GM18909 (cell line): Measurements from ENCODE around the gene HDAC7.

ENCODE experiments used
- ATAC-seq: cut with Tn5 transposase; IDR thresholded peaks from one replicate; pipeline ENCODE4 v1.9.1; 2021; ENCODE audit warnings: mild to moderate bottlenecking; ENCODE audit not compliant: unreplicated experiment, poor library complexity

HDAC7 gene

DNA sequence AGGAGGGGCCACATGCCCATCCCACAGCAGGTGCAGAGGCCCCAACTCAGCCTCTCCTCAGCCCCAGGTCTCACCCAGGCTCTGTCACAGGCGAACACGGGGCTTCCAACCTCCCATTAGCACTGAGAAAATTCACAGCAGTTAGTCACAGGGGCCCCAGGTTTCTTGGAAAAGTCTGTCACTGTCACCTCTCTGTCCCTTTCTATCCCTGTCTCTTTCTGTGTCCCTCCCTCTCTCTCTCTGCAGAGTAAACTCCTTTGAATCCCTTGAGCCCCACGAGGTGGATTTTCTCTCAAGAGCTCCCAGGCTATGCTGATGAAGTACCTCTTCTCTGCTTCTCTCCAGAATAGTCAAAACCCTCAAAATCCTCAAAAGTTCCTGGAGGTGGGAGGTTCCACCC is 80.4 kb downstream of the HDAC7 start:
- no peak for ATAC-seq

DNA sequence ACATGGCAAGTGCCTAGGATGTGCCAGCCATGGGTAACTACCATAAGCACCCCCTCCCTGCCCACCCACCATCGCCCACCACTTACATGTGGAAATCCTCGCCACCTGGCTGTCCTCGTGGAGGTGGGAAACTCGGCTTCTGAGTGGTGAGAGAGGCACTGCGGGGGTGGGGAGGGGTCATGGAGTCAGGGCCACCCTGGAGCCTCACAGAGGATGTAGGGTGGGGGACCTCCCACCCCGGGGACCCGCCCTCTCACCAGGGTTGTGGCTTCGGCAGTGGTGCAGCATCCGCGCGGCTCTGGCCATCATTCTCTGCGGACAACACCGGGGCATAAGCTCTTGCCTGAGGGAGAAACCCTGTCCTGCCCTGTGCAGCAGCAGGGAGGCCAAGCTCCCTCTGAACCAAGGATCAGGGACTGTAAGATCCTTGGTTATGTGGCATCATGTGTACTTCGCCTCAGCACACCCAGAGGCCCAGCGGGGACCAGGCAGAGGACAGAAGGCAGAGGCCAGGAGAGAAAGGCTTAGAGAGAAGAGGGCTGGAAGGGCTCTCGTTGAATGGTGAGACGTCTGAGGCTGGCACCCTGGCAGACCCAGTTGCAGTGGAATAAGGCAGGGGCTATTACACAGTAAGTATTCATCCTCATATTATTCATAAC is 81.6 kb downstream of the HDAC7 start:
- no peak for ATAC-seq

DNA sequence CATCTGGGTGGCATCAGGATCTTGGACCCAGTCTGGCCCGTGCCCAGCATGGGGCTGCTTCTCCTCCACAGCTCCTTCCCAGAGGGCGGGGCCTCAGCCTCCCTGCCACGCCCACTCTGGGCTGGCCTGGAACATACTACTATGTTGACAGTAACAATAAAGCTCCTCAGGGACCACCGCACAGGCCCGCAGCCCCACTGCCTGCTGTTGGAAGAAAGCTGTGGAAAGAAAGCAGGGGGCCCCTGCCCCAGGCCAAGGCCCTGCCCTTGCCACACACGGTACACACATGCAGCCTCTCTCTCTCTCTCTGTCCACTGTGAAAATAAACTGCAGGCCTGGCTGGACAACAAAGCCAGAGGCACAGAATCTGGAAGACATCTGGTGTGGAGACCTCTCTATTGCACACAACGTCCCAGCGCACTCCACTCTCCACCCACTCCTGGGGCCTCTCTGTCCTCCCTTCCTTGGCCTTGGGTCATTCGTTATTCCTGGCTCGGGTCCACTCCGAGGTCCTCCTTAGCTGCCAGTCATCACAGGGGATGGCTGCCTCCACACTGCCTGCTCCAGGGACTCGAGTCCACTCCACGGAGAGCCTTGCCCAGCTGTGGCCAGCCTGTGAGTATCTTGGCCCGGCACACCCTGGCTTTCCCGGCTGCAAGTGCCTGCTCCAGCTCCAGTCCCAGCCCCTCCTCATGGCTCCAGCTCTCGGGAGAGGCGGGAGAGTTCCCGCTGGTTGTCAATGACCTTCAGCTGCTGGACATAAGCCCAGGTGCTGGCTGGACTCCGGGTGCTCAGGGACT is 82.6 kb downstream of the HDAC7 start:
- no peak for ATAC-seq

DNA sequence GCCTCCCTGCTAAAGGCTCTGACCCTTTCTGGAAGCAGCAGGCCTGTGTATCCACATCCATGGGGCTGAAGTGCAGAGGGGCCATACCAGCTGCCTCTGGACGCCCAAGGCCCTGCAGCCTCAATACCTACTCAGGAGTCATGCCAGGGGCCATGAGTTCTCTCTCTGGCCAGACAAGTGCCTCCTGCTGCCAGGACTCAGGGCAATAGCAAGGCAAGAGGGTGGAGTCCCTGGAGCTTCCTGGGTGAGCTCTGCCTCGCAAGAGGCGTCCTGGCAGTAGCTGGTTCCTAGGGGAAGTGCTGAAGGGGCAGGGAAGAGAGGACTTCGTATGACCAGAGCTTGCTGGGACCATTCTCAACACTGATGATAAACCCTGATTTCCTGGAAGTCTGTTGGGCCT is 83.5 kb downstream of the HDAC7 start:
- no peak for ATAC-seq

DNA sequence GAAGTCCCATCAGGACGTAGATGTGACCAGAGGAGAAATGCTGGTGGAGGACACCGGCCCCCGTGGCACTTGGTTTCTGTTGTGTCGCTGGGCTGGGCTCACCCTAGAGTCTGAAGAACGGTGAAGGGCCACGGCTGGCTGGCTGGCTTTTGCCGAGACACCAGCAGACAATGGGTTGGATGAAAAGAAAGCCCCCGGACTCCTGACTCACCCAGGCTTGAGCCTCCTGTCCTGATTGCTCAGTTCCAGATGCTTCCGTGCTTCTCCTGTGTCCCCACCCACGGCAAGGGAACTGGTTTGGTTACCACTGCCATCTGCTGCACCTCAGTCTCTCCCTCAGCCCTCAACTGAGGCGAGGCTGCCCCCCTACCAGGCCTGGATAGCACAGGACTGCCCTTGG is 84.1 kb downstream of the HDAC7 start:
- no peak for ATAC-seq

DNA sequence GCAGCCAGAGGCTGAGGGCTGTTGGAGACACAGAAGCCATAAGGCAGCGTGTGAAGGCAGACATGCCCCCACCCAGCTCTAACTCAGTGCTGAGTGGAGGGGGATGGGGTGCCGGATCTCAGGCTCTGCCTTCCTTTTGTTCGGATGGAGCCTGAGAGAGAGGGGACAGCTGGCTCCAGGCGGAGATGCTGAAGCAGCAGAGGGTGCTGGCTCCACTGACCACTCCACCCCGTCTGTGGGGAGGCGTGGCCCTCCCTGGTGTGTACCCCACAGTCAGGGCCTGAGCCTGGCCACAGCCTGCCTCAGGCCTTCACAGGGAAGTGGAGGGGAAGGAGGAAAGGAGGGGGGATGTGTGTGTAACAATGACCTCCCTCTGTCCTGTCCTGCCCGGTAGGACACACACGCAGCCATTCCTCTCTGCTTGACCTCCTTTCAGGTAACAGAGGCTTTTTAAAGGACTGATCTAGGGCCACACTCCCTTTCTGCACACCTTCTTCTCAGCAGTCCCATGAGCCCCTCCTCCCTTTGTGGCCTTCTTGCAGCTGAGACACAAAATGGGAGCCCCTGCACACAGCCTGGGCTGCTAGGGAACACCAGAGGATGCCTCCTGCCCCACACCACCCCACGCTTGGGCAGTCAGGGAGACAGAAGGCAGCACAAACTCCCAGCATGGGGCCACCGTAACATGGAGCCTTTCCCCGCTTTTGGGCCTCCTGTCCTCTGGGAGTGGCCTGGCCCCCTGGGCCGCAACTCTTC is 84.8 kb downstream of the HDAC7 start:
- no peak for ATAC-seq

DNA sequence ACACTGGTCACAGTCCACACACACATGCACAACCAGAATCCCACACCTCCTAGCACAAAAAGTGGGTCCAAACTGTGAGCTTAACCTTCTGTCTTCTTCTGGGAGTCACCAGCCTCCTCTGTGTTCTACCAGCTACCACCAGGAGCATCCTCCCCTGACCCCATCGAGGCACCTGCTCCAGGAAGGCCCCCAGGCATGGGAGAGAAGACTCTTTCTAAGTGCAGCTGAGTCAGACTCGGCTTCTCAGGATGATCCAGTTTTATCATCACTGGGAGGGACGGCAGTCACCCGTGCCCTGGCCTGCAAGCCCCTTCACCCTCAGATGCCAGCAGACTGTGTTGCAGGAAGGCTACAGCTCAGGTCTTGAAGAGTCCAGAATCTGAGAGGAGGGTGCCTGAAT is 86.6 kb downstream of the HDAC7 start:
- no peak for ATAC-seq
